ENCODE measurements around the gene HNRNPUL1.
"Not testable (repeated sequence)": the region's sequence is repeated elsewhere in the genome, so short reads cannot be mapped to it uniquely, and the experiment has no call there.

HNRNPUL1 gene

DNA sequence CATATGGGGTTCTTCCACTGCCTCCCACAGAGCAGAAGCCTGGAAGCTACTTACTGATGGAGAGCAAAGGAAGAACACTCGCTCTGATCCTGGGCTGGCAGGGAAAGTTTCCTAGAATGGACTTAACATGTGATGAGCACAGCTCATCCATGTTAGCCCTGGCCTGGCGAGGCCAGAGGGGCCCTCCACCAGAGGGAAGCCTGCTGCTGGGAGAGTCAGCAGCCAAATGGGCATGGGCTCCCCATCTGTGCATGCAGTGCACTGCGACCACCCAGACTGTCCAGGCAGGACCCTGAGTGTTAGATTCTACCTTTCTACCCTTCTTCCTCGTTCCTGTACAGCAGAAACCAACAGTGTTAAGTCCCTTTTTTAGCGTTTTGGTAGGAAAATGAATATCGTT is 8.9 kb downstream of the HNRNPUL1 start:
- DNase-seq (ENCODE audit: extremely low read depth in 1 of 2, low read depth in 1 of 2): no peak

DNA sequence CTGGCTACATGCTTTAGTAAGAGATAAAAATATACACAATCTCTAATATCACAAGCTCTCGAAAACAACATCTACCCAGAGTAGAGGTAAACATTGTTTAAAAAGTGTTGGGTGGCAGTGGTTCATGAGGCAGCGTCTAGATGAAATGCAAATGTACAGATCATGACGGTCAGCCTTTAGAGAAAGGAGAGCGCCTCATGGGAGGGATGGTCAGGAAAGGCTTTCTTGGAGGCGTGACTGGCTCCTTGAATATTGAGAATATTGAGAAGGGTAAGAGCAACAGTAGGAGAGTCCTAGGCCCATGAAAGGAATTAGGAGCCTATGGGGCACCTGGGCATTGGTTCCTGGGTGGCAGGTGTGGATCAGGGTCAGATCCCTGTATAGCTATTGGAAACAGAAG is 10.6 kb downstream of the HNRNPUL1 start:
- DNase-seq (ENCODE audit: extremely low read depth in 1 of 2, low read depth in 1 of 2): no peak

DNA sequence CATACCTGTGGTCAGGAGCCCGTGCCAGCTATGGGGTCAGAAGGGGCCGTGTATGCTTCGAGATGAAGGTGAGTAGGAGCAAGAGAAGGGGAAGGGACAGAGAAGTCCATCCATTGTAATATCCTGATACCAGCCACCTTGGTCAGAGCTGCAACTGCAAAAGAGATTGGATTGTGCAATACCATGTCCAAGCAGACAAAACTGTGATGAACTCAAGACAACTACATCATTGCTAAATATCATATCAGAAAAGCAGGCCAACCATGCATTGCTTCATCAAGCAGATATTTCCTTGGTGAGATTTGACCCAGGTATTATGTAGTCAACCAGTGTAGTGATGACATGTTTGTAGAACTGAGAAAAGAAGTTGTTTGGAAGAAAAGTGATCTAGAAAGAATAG is 12.1 kb downstream of the HNRNPUL1 start:
- no peak for DNase-seq (ENCODE audit: extremely low read depth in 1 of 2, low read depth in 1 of 2)

DNA sequence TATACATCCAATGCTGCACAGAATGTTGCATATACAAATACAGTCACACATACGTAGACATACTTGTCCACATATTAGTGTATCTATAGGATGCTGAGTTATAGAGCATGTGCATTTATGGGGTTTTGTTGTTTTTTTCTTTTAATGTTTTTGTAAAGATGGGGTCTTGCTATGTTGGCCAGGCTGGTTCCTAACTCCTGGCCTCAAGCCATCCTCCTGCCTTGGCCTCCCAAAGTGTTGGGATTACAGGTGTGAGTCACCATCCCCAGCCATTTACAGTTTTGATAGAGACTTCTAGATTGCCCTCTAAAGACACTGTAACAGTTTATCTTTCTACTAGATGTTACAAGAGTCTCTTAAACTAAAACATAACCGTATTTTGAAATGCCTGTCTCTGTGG is 14.3 kb downstream of the HNRNPUL1 start:
- no peak for DNase-seq (ENCODE audit: extremely low read depth in 1 of 2, low read depth in 1 of 2)

DNA sequence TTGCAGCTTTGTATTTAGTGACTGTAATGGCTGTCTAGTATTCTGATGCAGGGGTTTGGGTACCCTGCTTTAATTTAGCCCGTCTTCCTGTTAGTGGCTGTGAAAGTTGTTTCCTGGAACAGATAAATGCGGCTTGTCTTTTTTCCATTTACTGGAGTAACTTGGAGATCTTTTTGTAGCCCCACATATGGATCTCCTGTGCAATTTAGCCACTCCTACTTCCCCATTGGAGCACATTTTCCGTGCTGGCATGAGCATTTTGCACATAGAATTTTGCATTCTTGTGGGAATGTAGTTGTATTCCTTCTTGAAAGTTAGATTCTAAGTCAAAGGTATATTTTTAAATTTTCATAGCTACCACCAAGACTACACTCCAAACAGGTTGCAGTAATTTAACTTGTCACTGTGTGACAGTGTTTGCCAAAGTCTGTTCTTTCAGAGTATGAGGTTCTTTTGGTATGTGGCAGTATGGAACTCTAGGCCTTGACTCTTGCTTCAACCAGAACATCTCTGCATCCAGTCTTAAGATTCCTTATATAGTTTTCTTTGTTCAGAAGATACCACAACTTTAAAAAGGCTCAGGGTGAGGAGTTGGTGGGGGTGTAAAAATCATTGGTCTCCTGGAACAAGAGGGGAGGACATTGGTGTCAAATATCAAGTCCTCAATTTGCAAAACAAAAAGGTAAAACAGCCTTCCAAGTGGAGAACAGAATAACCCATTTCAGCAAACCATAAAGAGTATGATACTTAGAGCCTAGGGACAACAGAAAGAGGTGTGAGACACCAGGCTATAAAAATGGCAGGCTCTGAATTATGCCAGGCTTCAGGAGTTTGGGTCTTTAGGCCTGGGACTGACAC is 24.7 kb downstream of the HNRNPUL1 start:
- no peak for DNase-seq (ENCODE audit: extremely low read depth in 1 of 2, low read depth in 1 of 2)

DNA sequence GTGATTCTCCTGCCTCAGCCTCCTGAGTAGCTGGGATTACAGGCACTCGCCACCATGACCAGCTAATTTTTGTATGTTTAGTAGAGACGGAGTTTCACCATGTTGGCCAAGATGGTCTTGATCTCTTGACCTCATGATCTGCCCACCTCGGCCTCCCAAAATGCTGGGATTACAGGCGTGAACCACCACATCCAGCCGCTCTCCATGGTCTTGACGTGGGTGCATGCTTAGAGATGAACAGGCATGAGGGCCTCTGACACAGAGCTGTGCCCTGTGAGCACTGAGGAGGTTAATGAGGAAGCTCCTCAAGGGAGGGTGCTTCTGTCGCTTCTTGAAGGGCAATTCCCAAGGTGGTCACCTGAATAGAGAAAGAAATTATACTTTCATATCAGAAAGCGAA is 25.6 kb downstream of the HNRNPUL1 start:
- not testable (repeated sequence) for DNase-seq (ENCODE audit: extremely low read depth in 1 of 2, low read depth in 1 of 2)

DNA sequence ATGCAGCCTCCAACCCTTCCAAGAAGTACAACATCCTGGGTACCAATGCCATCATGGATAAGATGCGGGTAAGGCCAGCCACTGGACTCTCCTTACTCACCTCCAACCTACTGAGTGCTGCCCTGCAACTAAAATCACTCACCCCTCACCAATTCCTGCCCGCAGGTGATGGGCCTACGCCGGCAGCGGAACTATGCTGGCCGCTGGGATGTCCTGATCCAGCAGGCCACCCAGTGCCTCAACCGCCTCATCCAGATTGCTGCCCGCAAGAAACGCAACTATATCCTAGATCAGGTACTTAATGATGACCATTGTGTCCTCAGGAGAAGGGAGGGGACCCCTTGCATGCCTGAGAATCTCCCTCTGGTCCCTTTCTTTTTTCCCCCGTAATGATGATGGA is 30.2 kb downstream of the HNRNPUL1 start:
- DNase-seq (ENCODE audit: extremely low read depth in 1 of 2, low read depth in 1 of 2): no peak

DNA sequence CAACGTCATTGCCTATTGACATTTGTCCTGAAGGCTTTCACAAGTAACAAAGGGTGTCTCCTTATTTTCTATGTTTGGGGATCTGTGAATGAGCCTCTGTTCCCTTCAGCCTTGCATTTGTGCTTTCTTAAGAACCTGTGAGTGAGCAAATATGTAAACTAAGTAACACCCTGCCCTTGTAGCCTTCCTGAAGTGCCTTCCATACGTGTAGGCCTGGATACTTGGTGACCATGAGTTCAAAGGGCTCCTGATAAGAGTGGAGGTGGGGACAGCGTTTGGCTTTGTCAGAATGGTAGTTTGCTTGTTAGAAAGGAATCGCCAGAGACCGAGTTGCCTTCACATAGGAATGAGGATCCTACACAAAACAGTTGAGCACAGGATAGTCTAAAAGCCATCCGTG is 31.3 kb downstream of the HNRNPUL1 start:
- DNase-seq (ENCODE audit: extremely low read depth in 1 of 2, low read depth in 1 of 2): no peak

DNA sequence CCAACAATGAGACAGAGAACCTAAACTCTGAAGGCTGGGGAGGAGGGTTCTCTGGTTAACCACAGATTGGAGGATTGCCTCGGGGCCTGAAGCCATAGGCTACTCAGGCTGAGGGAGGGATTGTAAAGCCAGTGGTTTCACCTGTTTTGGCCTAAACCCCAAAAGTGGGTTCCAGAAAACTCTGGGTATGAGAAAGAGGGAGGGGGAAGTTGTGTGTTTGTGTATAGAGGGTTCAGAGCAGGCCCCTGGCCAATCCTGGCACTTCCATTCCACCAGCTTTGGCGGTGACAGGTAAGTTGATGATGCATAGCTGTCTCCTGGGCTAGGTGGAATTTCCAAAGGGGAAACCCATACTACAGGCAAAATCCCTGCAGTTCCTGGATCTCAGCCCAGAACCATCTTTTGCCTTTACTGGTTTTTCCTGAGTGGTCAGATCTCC is 32.3 kb downstream of the HNRNPUL1 start:
- DNase-seq (ENCODE audit: extremely low read depth in 1 of 2, low read depth in 1 of 2): no peak

DNA sequence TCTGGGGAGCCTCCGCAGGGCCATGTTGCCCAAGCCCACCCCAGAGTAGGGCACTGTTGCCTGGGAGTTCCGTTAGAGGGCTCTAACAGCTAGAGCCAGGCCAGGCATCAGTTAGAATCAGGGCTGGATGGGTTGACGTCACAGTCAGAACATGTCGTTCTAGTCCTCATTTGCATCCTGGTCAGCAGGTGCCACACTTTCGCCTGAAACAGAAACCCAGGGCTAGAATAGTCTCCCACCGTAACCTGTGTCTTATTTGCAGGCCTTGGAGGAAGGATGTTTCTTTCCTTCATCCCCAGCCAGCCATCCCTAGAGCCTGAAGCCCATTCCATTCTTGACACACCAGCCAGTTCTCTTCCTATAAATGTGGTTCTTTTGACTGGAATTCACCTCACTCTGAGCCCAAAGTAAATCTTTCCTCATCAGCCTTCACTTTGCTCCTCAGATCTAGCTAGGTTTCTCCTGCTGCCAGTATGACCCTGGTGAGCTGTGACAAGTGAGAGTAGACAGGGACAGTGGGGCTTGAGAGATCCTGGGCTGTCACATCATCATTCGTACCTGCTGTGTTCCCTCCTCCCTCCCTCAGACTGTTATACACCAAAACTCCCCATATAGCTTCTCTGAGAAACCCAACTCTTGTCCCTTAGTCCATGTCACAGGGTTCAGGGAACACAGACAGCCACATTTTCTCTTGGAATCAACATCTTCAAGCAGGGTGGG is 33.6 kb downstream of the HNRNPUL1 start:
- no peak for DNase-seq (ENCODE audit: extremely low read depth in 1 of 2, low read depth in 1 of 2)

DNA sequence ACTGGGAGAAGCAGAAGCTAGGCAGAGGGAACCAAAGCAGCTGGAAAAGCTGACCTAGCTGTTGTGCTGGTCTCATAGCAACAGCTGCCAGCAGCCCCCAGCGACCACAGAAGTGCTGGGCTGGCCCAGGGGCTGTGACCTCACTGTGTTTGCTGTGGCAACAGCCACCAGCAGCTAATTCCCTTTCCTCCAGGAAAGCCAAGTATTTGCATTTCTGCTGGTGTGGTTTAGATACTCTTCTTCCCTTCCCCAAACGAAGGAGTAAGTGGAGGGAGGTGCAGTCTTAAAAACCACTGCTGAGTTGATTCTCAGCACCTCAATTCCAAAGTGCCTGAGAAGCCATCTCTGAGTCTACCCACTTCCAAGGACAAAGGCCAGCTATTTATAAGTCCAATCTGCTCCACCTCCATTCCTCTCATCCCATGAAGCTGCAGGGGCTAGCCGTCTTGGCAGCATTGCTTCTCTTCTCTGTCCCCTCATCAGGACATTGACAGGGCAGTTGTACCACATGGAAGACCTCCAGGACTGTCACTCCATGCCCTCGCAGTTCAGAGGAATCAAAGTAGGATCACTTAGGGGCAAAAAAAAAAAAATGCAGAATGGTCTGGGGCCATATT is 34.3 kb downstream of the HNRNPUL1 start:
- DNase-seq (ENCODE audit: extremely low read depth in 1 of 2, low read depth in 1 of 2): peak in 1 of 2 donors; percentile 30

DNA sequence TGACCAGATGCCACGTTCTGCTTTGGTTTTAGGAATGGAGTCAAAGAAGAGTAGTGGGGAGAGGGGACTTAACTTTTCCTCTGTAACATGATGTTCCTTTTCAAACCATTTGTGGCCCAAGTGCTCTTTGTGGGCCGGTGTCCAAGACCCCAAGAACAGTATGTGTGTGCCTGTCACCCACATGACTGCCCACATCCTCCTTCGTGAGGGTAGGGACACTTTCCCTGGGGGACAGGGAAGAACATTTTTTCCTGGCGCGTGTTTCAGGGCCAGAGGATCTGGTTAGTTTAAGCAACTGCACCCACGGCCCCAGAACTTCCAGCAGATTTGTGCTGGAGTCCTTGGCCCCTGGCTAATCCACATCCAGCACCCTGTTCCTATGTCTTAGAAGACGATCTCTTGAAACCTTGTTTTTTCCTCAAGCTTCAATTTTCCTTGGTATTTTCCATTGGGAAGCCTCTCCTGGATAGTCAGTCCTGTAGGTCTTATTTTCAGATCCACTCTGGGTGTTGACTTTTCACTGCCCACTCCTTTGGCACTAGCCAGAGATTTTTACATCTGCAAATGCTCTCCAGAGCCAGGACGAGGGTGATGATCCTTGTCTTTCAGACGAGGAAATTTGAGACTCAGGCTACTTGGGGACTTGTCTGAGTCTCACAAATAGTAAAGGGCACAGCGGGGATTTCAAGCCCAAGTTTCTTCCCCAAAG is 35.0 kb downstream of the HNRNPUL1 start:
- no peak for DNase-seq (ENCODE audit: extremely low read depth in 1 of 2, low read depth in 1 of 2)

DNA sequence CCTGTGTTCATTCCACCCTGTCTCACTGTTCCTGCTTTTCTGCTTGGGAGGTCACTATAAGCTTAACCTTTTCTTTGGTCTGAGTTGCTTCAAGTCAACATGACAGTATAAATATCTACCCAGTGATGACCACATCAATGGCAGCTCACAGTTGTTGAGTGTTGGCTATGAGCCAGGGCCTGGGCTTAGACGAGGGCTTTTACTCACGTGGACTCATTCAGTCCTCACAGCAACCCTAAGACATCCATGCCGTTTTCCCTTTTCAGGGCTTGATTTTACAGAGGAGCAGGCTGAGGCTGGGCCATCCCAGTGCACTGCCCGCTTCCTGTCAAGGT is 35.5 kb downstream of the HNRNPUL1 start:
- no peak for DNase-seq (ENCODE audit: extremely low read depth in 1 of 2, low read depth in 1 of 2)

DNA sequence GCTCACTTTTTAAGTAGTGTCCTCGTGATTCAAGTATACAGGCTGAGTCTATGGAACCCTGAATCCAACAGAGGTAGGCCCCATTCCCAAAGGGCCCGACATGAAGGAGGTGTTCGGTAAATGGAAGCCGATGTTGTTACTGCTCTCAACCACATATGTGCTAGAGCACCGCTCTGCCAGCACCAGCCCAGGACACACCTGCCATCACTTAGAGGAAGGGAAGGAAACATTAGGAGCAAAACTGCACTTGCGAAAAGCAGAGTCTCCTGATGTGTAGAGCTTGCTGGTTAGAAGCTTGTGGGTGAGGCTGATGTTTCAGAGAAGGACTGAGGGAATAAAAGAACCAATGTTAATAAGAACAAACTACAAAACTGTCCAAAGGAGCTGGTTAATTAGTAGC is 36.4 kb downstream of the HNRNPUL1 start:
- DNase-seq (ENCODE audit: extremely low read depth in 1 of 2, low read depth in 1 of 2): no peak

DNA sequence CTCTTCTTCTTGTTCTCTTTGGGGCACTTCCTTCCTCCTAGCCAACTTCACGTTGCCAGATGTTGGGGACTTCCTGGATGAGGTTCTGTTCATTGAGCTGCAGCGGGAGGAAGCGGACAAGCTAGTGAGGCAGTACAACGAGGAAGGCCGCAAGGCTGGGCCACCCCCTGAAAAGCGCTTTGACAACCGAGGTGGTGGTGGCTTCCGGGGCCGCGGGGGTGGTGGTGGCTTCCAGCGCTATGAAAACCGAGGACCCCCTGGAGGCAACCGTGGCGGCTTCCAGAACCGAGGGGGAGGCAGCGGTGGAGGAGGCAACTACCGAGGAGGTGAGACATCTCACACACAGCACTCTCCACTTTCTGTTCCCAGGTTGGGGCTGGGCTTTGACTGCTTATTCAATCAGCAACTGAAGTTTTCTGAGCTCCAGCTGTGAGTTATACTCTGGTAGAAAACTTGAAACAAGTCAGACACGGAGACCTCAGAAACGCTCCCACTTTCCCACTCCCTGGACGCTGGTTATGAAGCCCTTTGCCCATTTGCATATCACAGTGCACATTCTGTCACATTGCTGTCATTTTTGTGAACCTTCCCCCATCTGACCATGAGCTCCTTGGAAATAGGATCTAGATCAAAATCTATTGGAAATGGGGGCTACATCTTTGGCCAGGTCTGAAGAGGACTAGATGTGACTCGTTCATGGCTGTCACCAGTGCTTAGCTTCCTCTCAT is 38.6 kb downstream of the HNRNPUL1 start:
- peak; percentile 77 to 83 for DNase-seq (ENCODE audit: extremely low read depth in 1 of 2, low read depth in 1 of 2)

DNA sequence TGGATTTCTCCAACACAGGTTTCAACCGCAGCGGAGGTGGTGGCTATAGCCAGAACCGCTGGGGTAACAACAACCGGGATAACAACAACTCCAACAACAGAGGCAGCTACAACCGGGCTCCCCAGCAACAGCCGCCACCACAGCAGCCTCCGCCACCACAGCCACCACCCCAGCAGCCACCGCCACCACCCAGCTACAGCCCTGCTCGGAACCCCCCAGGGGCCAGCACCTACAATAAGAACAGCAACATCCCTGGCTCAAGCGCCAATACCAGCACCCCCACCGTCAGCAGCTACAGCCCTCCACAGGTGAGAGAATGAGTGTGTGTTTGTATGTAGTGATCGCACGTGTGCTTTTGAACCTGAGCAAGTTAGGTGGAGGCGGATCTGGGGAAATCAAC is 39.8 kb downstream of the HNRNPUL1 start:
- DNase-seq (ENCODE audit: extremely low read depth in 1 of 2, low read depth in 1 of 2): no peak

DNA sequence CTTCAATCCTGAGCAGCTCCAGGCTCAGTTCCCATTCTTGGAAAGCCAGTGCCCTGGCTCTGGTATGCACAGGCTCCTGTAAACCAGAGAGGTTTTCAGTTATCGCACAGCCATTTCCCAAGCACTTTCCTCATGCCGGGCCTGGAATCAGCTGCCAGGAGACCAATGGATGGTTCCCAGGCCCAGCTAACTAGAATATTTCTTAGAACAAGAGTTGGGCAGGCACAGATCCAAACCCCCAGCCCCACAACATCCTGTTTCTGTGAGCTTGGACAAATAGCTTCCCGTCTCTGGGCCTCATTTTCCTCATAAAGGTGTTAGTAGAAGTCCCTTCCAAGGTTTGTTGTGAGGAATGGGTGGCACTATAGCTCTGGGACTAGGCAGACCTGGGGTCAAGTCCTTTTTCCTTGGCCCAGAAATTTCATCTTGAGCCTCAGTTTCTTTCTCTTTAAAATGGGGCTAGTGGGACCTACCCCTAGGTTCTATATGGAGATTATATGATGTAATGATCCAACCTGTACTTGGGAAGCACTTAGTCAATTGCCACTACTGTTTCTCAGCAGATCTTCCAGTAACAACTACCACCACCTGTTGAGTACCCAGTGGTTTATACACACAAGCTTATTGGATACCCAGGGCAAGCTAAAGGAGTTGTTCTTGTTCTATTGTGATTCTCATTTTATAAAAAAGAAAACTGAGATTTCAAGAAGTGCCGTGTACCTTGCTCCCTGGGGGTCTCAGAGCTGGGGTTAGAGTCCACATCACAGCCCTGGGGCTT is 40.7 kb downstream of the HNRNPUL1 start:
- no peak for DNase-seq (ENCODE audit: extremely low read depth in 1 of 2, low read depth in 1 of 2)

DNA sequence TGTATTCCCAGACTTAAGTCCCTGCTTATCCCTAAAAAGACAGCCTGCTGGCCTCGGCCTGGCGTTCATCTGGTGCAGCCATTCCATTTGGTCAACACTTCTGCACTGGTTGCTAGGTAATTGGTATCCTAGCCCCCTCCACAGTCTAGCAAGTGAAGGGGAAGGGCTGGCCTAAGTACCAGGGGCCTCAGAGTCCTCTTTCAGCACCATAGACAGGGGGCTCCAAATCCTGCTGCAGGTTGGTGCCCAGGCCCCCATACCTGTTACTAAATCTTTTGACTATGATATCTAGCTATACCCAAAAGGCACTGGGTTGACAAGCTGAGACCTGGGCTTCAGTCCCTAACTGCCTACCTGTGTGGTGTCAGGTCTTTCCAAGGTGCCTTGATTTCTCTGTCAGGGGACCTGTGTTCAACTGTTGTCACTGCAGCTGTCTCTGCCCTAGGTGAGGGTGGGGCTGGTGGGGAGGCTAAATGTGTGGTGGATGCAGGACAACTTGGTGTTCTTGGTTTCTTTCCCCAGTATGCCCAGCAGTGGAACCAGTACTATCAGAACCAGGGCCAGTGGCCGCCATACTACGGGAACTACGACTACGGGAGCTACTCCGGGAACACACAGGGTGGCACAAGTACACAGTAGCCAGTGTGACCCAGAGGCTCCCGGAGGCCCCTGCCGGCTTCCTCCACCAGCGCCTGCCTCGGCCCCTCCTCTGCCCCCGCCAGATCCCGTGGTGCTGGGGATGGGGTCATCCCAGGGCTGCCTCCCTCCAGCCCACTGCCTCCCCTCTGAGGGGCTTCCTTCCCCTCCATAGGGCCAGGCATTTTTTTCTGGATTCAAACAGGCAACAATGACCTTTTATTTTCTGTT is 42.0 kb downstream of the HNRNPUL1 start:
- no peak for DNase-seq (ENCODE audit: extremely low read depth in 1 of 2, low read depth in 1 of 2)

Data from stimulated activated CD8-positive, alpha-beta memory T cell treated with anti-CD3 and anti-CD28 coated beads, Interleukin-7, amount 100 ng/mL, for 48 hours (primary cell).